ENCODE data around the gene SNTB2. TPM values are rescaled to one million over a fixed set of nuclear protein-coding genes. Genes with fewer than 3 reads are reported as not detected.

SNTB2 gene
- polyA plus RNA-seq, 1 experiment, result 62.6 TPM

DNA sequence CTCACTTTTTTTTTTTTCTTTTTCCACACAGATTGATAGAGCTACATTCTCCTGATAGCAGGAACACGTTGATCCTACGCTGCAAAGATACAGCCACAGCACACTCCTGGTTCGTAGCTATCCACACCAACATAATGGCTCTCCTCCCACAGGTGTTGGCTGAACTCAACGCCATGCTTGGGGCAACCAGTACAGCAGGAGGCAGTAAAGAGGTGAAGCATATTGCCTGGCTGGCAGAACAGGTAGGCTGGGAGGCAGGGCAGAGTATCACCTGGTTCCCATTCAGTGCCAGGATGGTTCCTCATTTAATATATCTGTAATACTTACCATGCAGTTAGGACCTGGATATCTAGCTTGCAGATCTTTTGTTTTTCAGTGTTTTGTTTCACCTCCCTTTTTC is 73.1 kb downstream of the SNTB2 start:
- H3K4me3 ChIP-seq (ENCODE audit: low read depth, low read length), result no peak overlapping the region
- H3K27ac ChIP-seq (ENCODE audit: low read depth, low read length), result no peak overlapping the region
- ChIA-PET CTCF (interaction anchor here (0.9 to 2.1 kb wide), 2 partner anchors 26 to 109 kb away, joined by 4 to 6 read pairs; no protein-coding TSS in a partner anchor), POLR2A (no interaction called here)
- no peaks in the 10 kb centered on the region for H3K27me3 ChIP-seq (ENCODE audit: control insufficient read depth, insufficient read depth, low read length)
- no peak for DNase-seq (ENCODE audit: low read depth, low spot score)
- no peaks in the 10 kb centered on the region for H3K9me3 ChIP-seq (ENCODE audit: control insufficient read depth, insufficient read depth, low read length)
- TF ChIP-seq CTCF (IDR thresholded peaks at IDR 0.05; ENCODE audit: low read depth, low read length), result no peak

- Histone ChIP-seq H3K27ac (ENCODE audit: low read depth, low read length) (no peak overlapping the region), H3K9me3 (ENCODE audit: control insufficient read depth, insufficient read depth, low read length) (no peaks in the 10 kb centered on the region), H3K4me3 (ENCODE audit: low read depth, low read length) (no peak overlapping the region), H3K27me3 (ENCODE audit: control insufficient read depth, insufficient read depth, low read length) (no peaks in the 10 kb centered on the region)
- CTCF ChIA-PET, result interaction anchor here (0.9 kb wide), 1 partner anchor 26 kb away, joined by 4 read pairs; no protein-coding TSS in a partner anchor
- DNase-seq (ENCODE audit: low read depth, low spot score), result no peak
- no peak for TF ChIP-seq CTCF (IDR thresholded peaks at IDR 0.05; ENCODE audit: low read depth, low read length)
- POLR2A ChIA-PET, result no interaction called here
Observed at GRCh38 chr16:69260506-69260905, 73.5 kb downstream of the SNTB2 start.

- ChIA-PET POLR2A (no interaction called here), CTCF (interaction anchor here (0.6 to 1.6 kb wide), 2 partner anchors 59 to 116 kb away, joined by 3 to 5 read pairs; no protein-coding TSS in a partner anchor)
- no peaks in the 10 kb centered on the region for H3K9me3 ChIP-seq (ENCODE audit: control insufficient read depth, insufficient read depth, low read length)
Observed at GRCh38 chr16:69266334-69267063, 79.5 kb downstream of the SNTB2 start.

DNA sequence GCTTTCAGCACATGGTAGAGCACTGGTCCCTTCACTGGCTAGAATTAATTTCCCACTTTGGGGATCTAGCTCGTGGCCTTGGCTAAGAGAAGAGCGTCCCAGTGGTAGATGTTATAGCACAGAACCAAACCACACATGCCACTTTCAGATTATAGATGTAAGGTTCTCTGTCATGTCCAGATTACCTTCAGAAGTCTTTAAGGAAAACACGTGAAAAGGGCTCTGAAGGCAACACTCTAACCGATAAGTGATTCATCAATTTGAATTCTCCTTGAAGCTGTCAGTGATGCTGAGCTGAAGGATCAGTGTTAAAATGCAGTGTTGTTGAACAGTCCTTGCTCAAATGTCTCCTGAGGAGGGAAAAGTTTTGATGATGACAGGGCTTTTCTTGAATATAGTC is 80.7 kb downstream of the SNTB2 start:
- no peaks in the 10 kb centered on the region for H3K9me3 ChIP-seq (ENCODE audit: control insufficient read depth, insufficient read depth, low read length)
- H3K27ac ChIP-seq (ENCODE audit: low read depth, low read length), result no peak overlapping the region
- TF ChIP-seq CTCF (IDR thresholded peaks at IDR 0.05; ENCODE audit: low read depth, low read length), result no peak
- ChIA-PET CTCF (no interaction called here), POLR2A (interaction anchor here (1.1 kb wide), 1 partner anchor 9 kb away, joined by 3 read pairs; no protein-coding TSS in a partner anchor)
- H3K4me3 ChIP-seq (ENCODE audit: low read depth, low read length), result no peak overlapping the region
- no peak for DNase-seq (ENCODE audit: low read depth, low spot score)
- no peaks in the 10 kb centered on the region for H3K27me3 ChIP-seq (ENCODE audit: control insufficient read depth, insufficient read depth, low read length)

More at GRCh38 chr16:69266334-69267063, 79.5 kb downstream of the SNTB2 start:
- H3K27me3 ChIP-seq (ENCODE audit: control insufficient read depth, insufficient read depth, low read length), result no peaks in the 10 kb centered on the region
- no peak overlapping the region for H3K4me3 ChIP-seq (ENCODE audit: low read depth, low read length)
- DNase-seq (ENCODE audit: low read depth, low spot score), result no peak
- TF ChIP-seq CTCF (IDR thresholded peaks at IDR 0.05; ENCODE audit: low read depth, low read length), result no peak
- no peak overlapping the region for H3K27ac ChIP-seq (ENCODE audit: low read depth, low read length)

DNA sequence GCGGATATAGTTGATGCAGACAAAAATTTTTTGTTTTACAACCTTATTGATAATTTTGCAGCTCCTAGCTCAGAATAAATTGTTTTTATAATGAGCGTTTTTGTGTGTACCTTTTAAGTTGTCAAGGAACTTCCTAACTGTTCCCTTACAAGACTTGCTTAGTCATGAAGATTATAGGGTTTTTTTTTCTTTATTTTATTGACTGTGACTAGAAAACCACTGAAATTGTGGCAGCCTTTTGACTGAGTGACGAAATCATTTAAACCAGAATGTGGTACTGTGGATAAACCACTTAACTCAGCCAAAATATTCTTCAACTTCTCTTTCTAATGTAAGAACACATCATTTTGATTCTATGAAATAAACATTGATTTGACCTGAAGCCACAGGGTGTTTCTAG is 83.4 kb downstream of the SNTB2 start:
- Histone ChIP-seq H3K4me3 (ENCODE audit: low read depth, low read length) (no peak overlapping the region), H3K27me3 (ENCODE audit: control insufficient read depth, insufficient read depth, low read length) (no peaks in the 10 kb centered on the region), H3K27ac (ENCODE audit: low read depth, low read length) (no peak overlapping the region), H3K9me3 (ENCODE audit: control insufficient read depth, insufficient read depth, low read length) (no peaks in the 10 kb centered on the region)
- ChIA-PET CTCF (interaction anchor here (1.6 kb wide), 1 partner anchor 120 kb away, joined by 4 read pairs; no protein-coding TSS in a partner anchor), POLR2A (interaction anchor here (0.6 kb wide), 2 partner anchors 47 to 57 kb away, joined by 3 to 8 read pairs; no protein-coding TSS in a partner anchor)
- DNase-seq (ENCODE audit: low read depth, low spot score), result no peak
- TF ChIP-seq CTCF (IDR thresholded peaks at IDR 0.05; ENCODE audit: low read depth, low read length), result no peak

All from AG04450 (cell line).